Posterior cingulate gyrus (tissue), 11 donors: ENCODE results near the gene FAM181A.
A peak's percentile ranks its signal among the peaks of the same experiment; 100 is the strongest.

Experiments
- DNase-seq, 10 donors: peaks; one replicate each; pipeline versions ENCODE4 v3.0.0 to v3.0.0-alpha.2; 2020 to 2021; ENCODE audit warnings: mixed read lengths in 3 of 10
- intact Hi-C: fragments of 100-400 bp; cut with DNase I; formaldehyde crosslinking; loops from one replicate; pipeline ENCODE4 v1.15.1; 2023

FAM181A gene

GRCh38 chr14:93944348-93945069 lies 17.4 kb downstream of the FAM181A start:
- peak in 3 of 10 donors; percentile 35 to 77 (median 65) for DNase-seq
- intact Hi-C loops: no loop called here

- DNase-seq: peak in 1 of 10 donors; percentile 5
- intact Hi-C loops: no loop called here
Measured at GRCh38 chr14:93945070-93945399, 17.9 kb downstream of the FAM181A start.

GRCh38 chr14:93946104-93946503 lies 19.0 kb downstream of the FAM181A start:
- intact Hi-C loops: no loop called here
- peak in 1 of 10 donors; percentile 13 for DNase-seq

- no peak for DNase-seq
- intact Hi-C loops: no loop called here
Measured at GRCh38 chr14:93946541-93947090, 19.5 kb downstream of the FAM181A start.

GRCh38 chr14:93947282-93947681 lies 20.1 kb downstream of the FAM181A start:
- intact Hi-C loops: no loop called here
- peak in 1 of 10 donors; percentile 53 for DNase-seq

- intact Hi-C loops: no loop called here
- peak in 1 of 10 donors; percentile 70 for DNase-seq
Measured at GRCh38 chr14:93949511-93950075, 22.4 kb downstream of the FAM181A start.

- intact Hi-C loops: no loop called here
- DNase-seq: peak in 1 of 10 donors; percentile 58
Measured at GRCh38 chr14:93950948-93951634, 23.9 kb downstream of the FAM181A start.

GRCh38 chr14:93951635-93952540 lies 24.7 kb downstream of the FAM181A start:
- intact Hi-C loops: no loop called here

GRCh38 chr14:93952829-93953228 lies 25.7 kb downstream of the FAM181A start:
- intact Hi-C loops: no loop called here

More at GRCh38 chr14:93951635-93952540, 24.7 kb downstream of the FAM181A start:
- DNase-seq: peak in 1 of 10 donors; percentile 67

GRCh38 chr14:93953263-93953662 lies 26.1 kb downstream of the FAM181A start:
- intact Hi-C loops: no loop called here
- DNase-seq: peak in 1 of 10 donors; percentile 76

More at GRCh38 chr14:93952829-93953228, 25.7 kb downstream of the FAM181A start:
- DNase-seq: peak in 1 of 10 donors; percentile 74

GRCh38 chr14:93953739-93954515 lies 26.8 kb downstream of the FAM181A start:
- intact Hi-C loops: no loop called here
- peak in 1 of 10 donors; percentile 66 for DNase-seq

GRCh38 chr14:93954516-93954830 lies 27.3 kb downstream of the FAM181A start:
- peak in 3 of 10 donors; percentile 25 to 72 (median 66) for DNase-seq
- intact Hi-C loops: no loop called here

- DNase-seq: peak in 3 of 10 donors; percentile 58 to 80 (median 62)
- intact Hi-C loops: no loop called here
Measured at GRCh38 chr14:93954900-93955849, 28.0 kb downstream of the FAM181A start.

- peak in 2 of 10 donors; percentile 4 to 24 for DNase-seq
- intact Hi-C loops: no loop called here
Measured at GRCh38 chr14:93955850-93956481, 28.8 kb downstream of the FAM181A start.

- intact Hi-C loops: no loop called here
- peak in 3 of 10 donors; percentile 60 to 69 (median 62) for DNase-seq
Measured at GRCh38 chr14:93956514-93957332, 29.6 kb downstream of the FAM181A start.

GRCh38 chr14:93957333-93957710 lies 30.2 kb downstream of the FAM181A start:
- peak in 3 of 10 donors; percentile 17 to 43 (median 40) for DNase-seq

More at GRCh38 chr14:93957333-93957710, 30.2 kb downstream of the FAM181A start:
- intact Hi-C loops: no loop called here
